ENCODE results near the gene CD200R1L. TPM values are rescaled to one million over a fixed set of nuclear protein-coding genes. Genes with fewer than 3 reads are reported as not detected.

CD200R1L gene
- total and polyA plus RNA-seq, 3 donors from 2014 or later, result 0.71 to 7.9 TPM; not detected in 1

- Histone ChIP-seq H3K9me3 (no peaks in the 10 kb centered on the region), H3K36me3 (ENCODE audit: low read depth, missing control alignments) (no peaks in the 10 kb centered on the region), H3K4me1 (peaks cover 4% of the 10 kb centered on the region), H3K27ac (no peak overlapping the region), H3K27me3 (no peaks in the 10 kb centered on the region), H3K4me3 (no peak overlapping the region)
- no peak for TF ChIP-seq CTCF (IDR thresholded peaks at IDR 0.05)
- no peak for TF ChIP-seq POLR2A (IDR thresholded peaks at IDR 0.05)
- no peak for DNase-seq
- intact Hi-C loops (cut with DNase I; ENCODE audit: low total_unique reads), result no loop called here
- WGBS, 2 donors, result 34 to 48% methylated on average over 3 of the region's 3 CpGs
Measured at GRCh38 chr3:112817797-112818196, 28.9 kb downstream of the CD200R1L start.

- Histone ChIP-seq H3K4me3 (no peak overlapping the region), H3K4me1 (peaks cover 6% of the 10 kb centered on the region), H3K27me3 (no peaks in the 10 kb centered on the region), H3K36me3 (ENCODE audit: low read depth, missing control alignments) (no peaks in the 10 kb centered on the region), H3K9me3 (no peaks in the 10 kb centered on the region), H3K27ac (no peak overlapping the region)
- intact Hi-C loops (cut with DNase I; ENCODE audit: low total_unique reads), result no loop called here
- no peak for DNase-seq
- no peak for TF ChIP-seq POLR2A (IDR thresholded peaks at IDR 0.05)
Measured at GRCh38 chr3:112817271-112817670, 29.4 kb downstream of the CD200R1L start.

- H3K36me3 ChIP-seq (ENCODE audit: low read depth, missing control alignments), result no peaks in the 10 kb centered on the region
- no peaks in the 10 kb centered on the region for H3K27me3 ChIP-seq
- peaks cover 6% of the 10 kb centered on the region for H3K4me1 ChIP-seq
- no peak for TF ChIP-seq POLR2A (IDR thresholded peaks at IDR 0.05)
- no peak for TF ChIP-seq CTCF (IDR thresholded peaks at IDR 0.05)
- no peak overlapping the region for H3K27ac ChIP-seq
- no peak for DNase-seq
- H3K4me3 ChIP-seq, result no peak overlapping the region
- H3K9me3 ChIP-seq, result no peaks in the 10 kb centered on the region
- intact Hi-C loops (cut with DNase I; ENCODE audit: low total_unique reads), result no loop called here
Measured at GRCh38 chr3:112815981-112816380, 30.7 kb downstream of the CD200R1L start.

GRCh38 chr3:112814266-112814665 lies 32.4 kb downstream of the CD200R1L start:
- H3K4me3 ChIP-seq, result no peak overlapping the region
- TF ChIP-seq POLR2A (IDR thresholded peaks at IDR 0.05), result no peak
- peak in 1 of 3 experiments; percentile 20 for TF ChIP-seq CTCF (IDR thresholded peaks at IDR 0.05)
- H3K27me3 ChIP-seq, result no peaks in the 10 kb centered on the region
- 32 to 56% methylated on average over 2 of the region's 2 CpGs for WGBS, 2 donors
- H3K36me3 ChIP-seq (ENCODE audit: low read depth, missing control alignments), result no peaks in the 10 kb centered on the region
- H3K9me3 ChIP-seq, result no peaks in the 10 kb centered on the region
- H3K4me1 ChIP-seq, result peaks cover 6% of the 10 kb centered on the region
- DNase-seq, result no peak
- intact Hi-C loops (cut with DNase I; ENCODE audit: low total_unique reads), result no loop called here
- H3K27ac ChIP-seq, result no peak overlapping the region

- no peak overlapping the region for H3K4me3 ChIP-seq
- DNase-seq, result peak; percentile 22
- no peaks in the 10 kb centered on the region for H3K9me3 ChIP-seq
- H3K27ac ChIP-seq, result no peak overlapping the region
- H3K36me3 ChIP-seq (ENCODE audit: low read depth, missing control alignments), result no peaks in the 10 kb centered on the region
- H3K4me1 ChIP-seq, result peaks cover 6% of the 10 kb centered on the region
- intact Hi-C loops (cut with DNase I; ENCODE audit: low total_unique reads), result no loop called here
- WGBS, 2 donors, result 40 to 53% methylated on average over 2 of the region's 2 CpGs
- no peaks in the 10 kb centered on the region for H3K27me3 ChIP-seq
- no peak for TF ChIP-seq POLR2A (IDR thresholded peaks at IDR 0.05)
- no peak for TF ChIP-seq CTCF (IDR thresholded peaks at IDR 0.05)
Measured at GRCh38 chr3:112813723-112814171, 32.9 kb downstream of the CD200R1L start.
